ENCODE results near the gene BTBD7. TPM values are rescaled to one million over a fixed set of nuclear protein-coding genes. Genes with fewer than 3 reads are reported as not detected.
A peak's percentile ranks its signal among the peaks of the same experiment; 100 is the strongest.

The BTBD7 gene
- total and polyA plus RNA-seq, 9 of the 15 experiments (the other 6 are each of a cell fraction or from before 2014, with no cell fraction given) = 2.5 to 12.9 (median 6.2) TPM

DNA sequence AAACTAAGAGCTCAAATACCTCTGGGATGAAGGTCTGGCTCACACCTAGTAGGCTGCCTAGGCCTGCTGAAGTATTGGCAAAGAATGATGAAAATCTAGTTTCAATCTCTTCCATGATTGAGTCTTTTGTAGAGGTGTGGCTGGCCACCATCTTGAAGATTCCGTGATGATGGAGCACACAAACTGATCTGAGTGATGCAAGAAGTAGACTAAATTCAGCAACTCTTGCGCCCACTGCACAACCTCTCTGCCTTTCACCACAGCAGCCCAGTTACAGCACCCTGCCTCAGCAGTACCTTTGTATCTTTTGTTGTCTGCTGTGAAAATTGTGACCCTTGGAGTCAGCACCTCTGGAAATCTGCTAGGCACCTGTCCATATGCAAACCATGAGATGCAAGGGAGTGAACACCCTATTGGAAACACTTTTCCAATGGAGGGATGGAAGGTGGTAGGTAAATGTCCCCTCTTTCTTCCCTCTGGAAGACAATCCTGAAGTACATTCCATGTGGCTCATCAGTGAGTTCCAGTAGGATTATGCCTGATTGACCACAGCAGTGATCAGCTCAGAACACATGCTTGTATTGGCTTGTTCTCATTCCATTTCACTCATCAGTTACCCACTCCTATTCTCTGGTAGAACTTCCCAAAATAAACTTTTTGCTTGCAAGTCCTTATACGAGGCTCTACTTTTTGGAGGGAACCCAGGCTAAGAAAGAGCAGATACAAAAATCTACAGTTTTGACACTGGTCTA lies 58.6 kb downstream of the BTBD7 start:
- H3K9me1 ChIP-seq (ENCODE audit: control insufficient read depth, insufficient read depth, low read length) = no peaks in the 10 kb centered on the region
- WGBS (ENCODE audit: insufficient coverage, low coverage, missing lambda C conversion rate) = 65% methylated on average over 3 of the region's 3 CpGs
- FAIRE-seq (no peak), DNase-seq (ENCODE audit: extremely low read depth in 1 of 4, low spot score in 3 of 4) (no peak), ATAC-seq (no peak; the same call in 2 of the 3 replicates)
- no peak overlapping the region for H3K9ac ChIP-seq (ENCODE audit: insufficient read depth in 1 of 2, low read depth in 2 of 2, low read length in 2 of 2)
- ChIA-PET CTCF (ENCODE audit: low intra/inter-chr PET ratio) (no interaction called here), POLR2A (interaction anchor here (0.7 kb wide), 1 partner anchor 24 kb away, joined by 3 read pairs; no protein-coding TSS in a partner anchor)
- H2AFZ ChIP-seq (ENCODE audit: low read depth, low read length) = no peak overlapping the region
- no peaks in the 10 kb centered on the region for H3K27me3 ChIP-seq (ENCODE audit: control insufficient read depth in 2 of 2, insufficient read depth in 2 of 2, low read length in 2 of 2)
- no peaks in the 10 kb centered on the region for H3K79me2 ChIP-seq (ENCODE audit: control insufficient read depth, insufficient read depth, low read length)
- H3K9me3 ChIP-seq (replicated peaks; ENCODE audit: control insufficient read depth, insufficient read depth, low read depth, low read length) = no peaks in the 10 kb centered on the region
- in situ Hi-C loops (cut with MboI) (no loop called here), intact Hi-C loops (cut with micrococcal nuclease) (no loop called here)
- H3K27ac ChIP-seq (ENCODE audit: extremely low read depth, low read depth, low read length) = no peak overlapping the region
- peaks cover 1 to 15% of the 10 kb centered on the region in 2 experiments; a peak in 4 of 5 replicates for H3K4me1 ChIP-seq (replicated peaks in 1 of 2; ENCODE audit: control insufficient read depth in 2 of 2, insufficient read depth in 2 of 2, low read length in 2 of 2)
- no peaks in the 10 kb centered on the region for H3K36me3 ChIP-seq (ENCODE audit: control insufficient read depth, insufficient read depth, low read length)
- H4K20me1 ChIP-seq (replicated peaks; ENCODE audit: control insufficient read depth, insufficient read depth, low read length) = peaks cover 5% of the 10 kb centered on the region; the same call in 1 of the 2 replicates
- 0 out of 2 replicates have a peak, but pooled peaks have one; percentile 32 for TF ChIP-seq ZNF175 (CRISPR knock-in tag; IDR thresholded peaks at IDR 0.05; ENCODE audit: low read depth)
- TF ChIP-seq CEBPG (CRISPR knock-in tag; IDR thresholded peaks at IDR 0.05) = peak; percentile 73
- TF ChIP-seq CEBPG (tag; conservative IDR thresholded peaks at IDR 0.05 in 1 of 2, IDR thresholded peaks at IDR 0.05 in 1 of 2) = peak; percentile 56 to 90; a peak in 3 of 4 replicates
- TF ChIP-seq SLC30A9 (CRISPR knock-in tag; IDR thresholded peaks at IDR 0.05) = no peak
- TF ChIP-seq, protein P1, sequence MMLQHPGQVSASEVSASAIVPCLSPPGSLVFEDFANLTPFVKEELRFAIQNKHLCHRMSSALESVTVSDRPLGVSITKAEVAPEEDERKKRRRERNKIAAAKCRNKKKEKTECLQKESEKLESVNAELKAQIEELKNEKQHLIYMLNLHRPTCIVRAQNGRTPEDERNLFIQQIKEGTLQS (IDR thresholded peaks at IDR 0.05) = peak; percentile 33; the same call in 1 of the 2 replicates
- TF ChIP-seq, protein P1 (CRISPR knock-in tag; conservative IDR thresholded peaks at IDR 0.05) = no peak
- 0 out of 2 replicates have a peak, but pooled peaks have one; percentile 35 for TF ChIP-seq ZNF584 (CRISPR knock-in tag; IDR thresholded peaks at IDR 0.05; ENCODE audit: low read depth)
- no peak for TF ChIP-seq SMAD2 (IDR thresholded peaks at IDR 0.05; ENCODE audit: low read depth, low read length)
- TF ChIP-seq FOXK1 (CRISPR knock-in tag; IDR thresholded peaks at IDR 0.05; ENCODE audit: borderline replicate concordance) = no peak
- no TSS peak for BruUV-seq (replicated peaks)
- no peak overlapping the region for H3K4me3 ChIP-seq
- no peak overlapping the region for H3K4me2 ChIP-seq (ENCODE audit: insufficient read depth, low read length)

Measured in K562 (cell line).